Sigmoid colon (tissue), 4 donors: Measurements from ENCODE around the gene B3GLCT.

Source experiments
- CTCF ChIP-seq, 4 experiments: fragments of 450-650 bp in 3 of 4; fragments of 200-600 bp in 1 of 4; IDR thresholded peaks; one replicate each; pipeline ENCODE4 v1.5.1; 2016 to 2019; ENCODE audit warnings: antibody characterized with exemption in 4 of 4, mild to moderate bottlenecking in 3 of 4, moderate library complexity in 2 of 4
- POLR2A ChIP-seq, 2 donors: fragments of 450-650 bp; IDR thresholded peaks; one replicate each; pipeline ENCODE4 v1.6.1; 2016; ENCODE audit warnings: antibody characterized with exemption in 2 of 2, mild to moderate bottlenecking in 2 of 2, moderate library complexity in 2 of 2
- POLR2AphosphoS5 ChIP-seq, 4 donors: sonication (generic); formaldehyde crosslinking; IDR thresholded peaks; one replicate each; pipeline ENCODE4 v1.6.1; 2017; ENCODE audit warnings: antibody characterized with exemption in 4 of 4

DNA sequence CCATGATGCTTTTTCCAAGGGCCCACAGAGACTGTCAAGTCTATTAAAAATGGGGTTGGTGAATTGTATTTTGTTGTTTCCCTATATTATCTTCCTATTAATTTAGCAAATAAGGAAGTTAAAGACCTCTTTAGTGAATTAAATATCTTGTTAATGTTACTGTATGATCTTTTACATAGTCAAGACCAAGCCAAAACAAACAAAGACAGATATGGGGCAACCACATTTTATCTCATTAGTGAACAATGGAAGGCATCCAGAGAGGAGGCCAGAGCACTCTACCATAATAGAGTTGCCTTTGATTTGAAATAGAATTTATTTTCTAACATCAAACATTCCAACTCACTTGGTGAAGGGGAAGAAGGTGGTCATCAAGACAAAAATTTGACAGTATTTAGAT, 169.4 kb downstream of the B3GLCT start:
- TF ChIP-seq CTCF (IDR thresholded peaks at IDR 0.05) (no peak), POLR2AphosphoS5 (IDR thresholded peaks at IDR 0.05) (no peak), POLR2A (IDR thresholded peaks at IDR 0.05) (no peak)
